GM23248 (cell line): ENCODE results near the gene USP32. TPM values are rescaled to one million over a fixed set of nuclear protein-coding genes. Genes with fewer than 3 reads are reported as not detected.

ENCODE experiments used
- DNase-seq: peaks from one replicate; pipeline ENCODE4 v3.0.0-alpha.2; 2015
- H2AFZ ChIP-seq: fragments of 200-600 bp; sonication (generic); 2 replicates; pipeline ENCODE4 v1.6.1; 2016; ENCODE audit warnings: antibody characterized with exemption
- H3F3A ChIP-seq: fragments of 200-600 bp; sonication (generic); 2 replicates; pipeline ENCODE4 v1.6.1; 2016; ENCODE audit warnings: mild to moderate bottlenecking, antibody characterized with exemption, mixed run types; ENCODE audit not compliant: insufficient read depth
- H3K27ac ChIP-seq: fragments of 200-600 bp; sonication (generic); 2 replicates; pipeline ENCODE4 v1.5.1; 2016; ENCODE audit warnings: mild to moderate bottlenecking
- H3K27me3 ChIP-seq: fragments of 200-600 bp; sonication (generic); replicated peaks from 2 replicates; pipeline ENCODE4 v1.6.1; 2016; ENCODE audit warnings: mild to moderate bottlenecking; ENCODE audit not compliant: insufficient read depth
- H3K36me3 ChIP-seq: fragments of 200-600 bp; sonication (generic); 2 replicates; pipeline ENCODE4 v1.6.1; 2016; ENCODE audit warnings: low read depth, mild to moderate bottlenecking
- H3K4me1 ChIP-seq: fragments of 200-600 bp; sonication (generic); 2 replicates; pipeline ENCODE4 v1.6.1; 2016; ENCODE audit warnings: mild to moderate bottlenecking; ENCODE audit not compliant: insufficient read depth
- H3K4me2 ChIP-seq: fragments of 200-600 bp; sonication (generic); one replicate; pipeline ENCODE4 v1.6.1; 2016; ENCODE audit warnings: mild to moderate bottlenecking; ENCODE audit not compliant: unreplicated experiment
- H3K4me3 ChIP-seq: fragments of 200-600 bp; sonication (generic); 2 replicates; pipeline ENCODE4 v1.5.1; 2016; ENCODE audit warnings: mild to moderate bottlenecking
- H3K79me2 ChIP-seq: fragments of 200-600 bp; sonication (generic); 2 replicates; pipeline ENCODE4 v1.6.1; 2016; ENCODE audit warnings: mild to moderate bottlenecking; ENCODE audit not compliant: insufficient read depth
- H3K9ac ChIP-seq: fragments of 200-600 bp; sonication (generic); 2 replicates; pipeline ENCODE4 v1.6.1; 2016; ENCODE audit warnings: mild to moderate bottlenecking
- H3K9me2 ChIP-seq: fragments of 200-600 bp; sonication (generic); 2 replicates; pipeline ENCODE4 v1.6.1; 2016; ENCODE audit warnings: mixed run types, mild to moderate bottlenecking, moderate library complexity; ENCODE audit not compliant: insufficient read depth
- H3K9me3 ChIP-seq: fragments of 200-600 bp; sonication (generic); one replicate; pipeline ENCODE4 v1.6.1; 2017; ENCODE audit warnings: low read depth
- H4K20me1 ChIP-seq: fragments of 200-600 bp; sonication (generic); 2 replicates; pipeline ENCODE4 v1.6.0; 2016; ENCODE audit not compliant: insufficient read depth
- EZH2 ChIP-seq: fragments of 200-600 bp; sonication (generic); IDR thresholded peaks from 2 replicates; pipeline ENCODE4 v1.6.1; 2018; ENCODE audit warnings: antibody characterized with exemption, mild to moderate bottlenecking; ENCODE audit not compliant: insufficient read depth, poor library complexity, severe bottlenecking
- EZH2phosphoT487 ChIP-seq: fragments of 200-600 bp; sonication (generic); IDR thresholded peaks from 2 replicates; pipeline ENCODE4 v1.6.1; 2018; ENCODE audit warnings: antibody characterized with exemption, moderate library complexity, mild to moderate bottlenecking, low read depth; ENCODE audit not compliant: insufficient read depth
- WGBS, 2 experiments: methylation state at CpG; one replicate each; pipeline ENCODE4 v1.1.6; 2015 to 2017; ENCODE audit warnings: low lambda C conversion rate in 2 of 2, low coverage in 1 of 2; ENCODE audit errors: missing lambda C conversion rate in 2 of 2; 5-methylcytosine and 5-hydroxymethylcytosine counted together
- in situ Hi-C: fragments of 300-500 bp; cut with MboI; formaldehyde crosslinking; loops from 2 replicates; pipeline ENCODE4 v1.15.0; 2020
- polyA plus RNA-seq: library from polyadenylated mRNA; unstranded; fragments of >200 nt; fragmentation: Nextera tagmentation; extraction: Ambion mirVana; gene quantifications from 2 replicates; pipeline ENCODE4 v1.2.1, GENCODE V29; 2016
- total RNA-seq: library from RNA; depleted of rRNA; stranded (reverse); fragments of >200 nt; shearing (Covaris generic); gene quantifications from 2 replicates; pipeline ENCODE4 v1.2.3, GENCODE V29; 2014

USP32 gene
- total and polyA plus RNA-seq, 2 experiments from 2014 or later, result 14.0 to 33.9 TPM

DNA sequence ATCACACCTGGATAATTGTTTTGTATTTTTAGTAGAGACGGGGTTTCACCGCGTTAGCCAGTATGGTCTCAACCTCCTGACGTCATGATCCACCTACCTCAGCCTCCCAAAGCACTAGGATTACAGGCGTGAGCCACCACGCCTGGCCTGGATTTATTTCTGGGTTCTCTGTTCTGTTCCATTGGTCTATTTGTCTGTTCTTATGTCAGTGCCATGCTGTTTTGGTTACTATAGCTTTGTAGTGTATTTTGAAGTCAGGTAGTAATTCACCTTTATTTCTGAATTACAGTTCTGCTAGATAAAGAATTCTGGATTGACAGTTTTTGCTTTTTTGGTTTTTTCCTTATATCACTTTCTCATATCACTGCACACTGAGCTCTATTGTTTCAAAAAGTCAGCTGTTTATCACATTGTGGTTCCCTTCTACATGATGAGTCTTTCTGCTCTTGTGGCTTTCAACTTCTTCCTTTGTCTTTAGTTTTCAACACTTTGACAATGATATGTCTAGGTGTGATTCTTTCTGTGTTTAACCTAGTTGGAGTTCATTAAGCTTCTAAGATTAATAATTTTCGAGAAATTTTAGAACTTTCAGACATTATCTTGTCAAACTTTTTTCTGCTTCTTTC, 144.0 kb downstream of the USP32 start:
- no peaks in the 10 kb centered on the region for H4K20me1 ChIP-seq
- peaks cover 50% of the 10 kb centered on the region for H3K36me3 ChIP-seq
- no peak overlapping the region for H3K9ac ChIP-seq
- no peaks in the 10 kb centered on the region for H3K9me3 ChIP-seq
- in situ Hi-C loops, result no loop called here
- H2AFZ ChIP-seq, result no peak overlapping the region
- no peak overlapping the region for H3K4me2 ChIP-seq
- no peak for DNase-seq
- no peaks in the 10 kb centered on the region; the same call in 1 of the 2 replicates for H3K4me1 ChIP-seq
- H3K4me3 ChIP-seq, result no peak overlapping the region
- WGBS, 2 experiments, result 96% methylated on average over 7 of the region's 7 CpGs
- no peaks in the 10 kb centered on the region for H3K9me2 ChIP-seq
- TF ChIP-seq EZH2phosphoT487, result no peak
- no peak for TF ChIP-seq EZH2
- no peak overlapping the region for H3K27ac ChIP-seq
- H3F3A ChIP-seq, result no peaks in the 10 kb centered on the region
- H3K27me3 ChIP-seq, result no peaks in the 10 kb centered on the region
- no peaks in the 10 kb centered on the region for H3K79me2 ChIP-seq

DNA sequence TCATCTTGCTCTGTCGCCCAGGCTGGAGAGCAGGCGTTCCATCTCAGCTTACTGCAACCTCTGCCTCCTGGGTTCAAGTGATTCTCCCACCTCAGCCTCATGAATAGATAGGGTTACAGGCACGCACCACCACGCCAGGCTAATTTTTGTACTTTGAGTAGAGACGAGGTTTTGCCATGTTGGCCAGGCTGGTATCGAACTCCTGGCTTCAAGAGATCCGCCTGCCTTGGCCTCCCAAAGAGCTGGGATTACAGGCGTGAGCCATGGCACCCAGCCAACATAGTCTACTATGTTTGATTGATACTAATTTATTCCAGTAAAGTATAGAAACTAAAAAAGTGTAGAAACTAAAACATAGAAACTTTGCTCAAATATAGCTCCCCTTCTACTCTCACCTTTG, 147.3 kb downstream of the USP32 start:
- H3F3A ChIP-seq, result no peaks in the 10 kb centered on the region
- no peak overlapping the region for H3K9ac ChIP-seq
- H3K27me3 ChIP-seq, result no peaks in the 10 kb centered on the region
- H3K4me2 ChIP-seq, result no peak overlapping the region
- no peak overlapping the region for H3K4me3 ChIP-seq
- TF ChIP-seq EZH2 (no peak), EZH2phosphoT487 (no peak)
- H3K9me3 ChIP-seq, result no peaks in the 10 kb centered on the region
- in situ Hi-C loops, result no loop called here
- H4K20me1 ChIP-seq, result no peaks in the 10 kb centered on the region
- peaks cover 26% of the 10 kb centered on the region; the same call in 1 of the 2 replicates for H3K36me3 ChIP-seq
- no peak overlapping the region for H3K27ac ChIP-seq
- H3K79me2 ChIP-seq, result no peaks in the 10 kb centered on the region
- no peaks in the 10 kb centered on the region for H3K9me2 ChIP-seq
- H2AFZ ChIP-seq, result no peak overlapping the region
- no peaks in the 10 kb centered on the region for H3K4me1 ChIP-seq
- DNase-seq, result no peak
- WGBS, 2 experiments, result 81 to 82% methylated on average over 8 of the region's 8 CpGs

DNA sequence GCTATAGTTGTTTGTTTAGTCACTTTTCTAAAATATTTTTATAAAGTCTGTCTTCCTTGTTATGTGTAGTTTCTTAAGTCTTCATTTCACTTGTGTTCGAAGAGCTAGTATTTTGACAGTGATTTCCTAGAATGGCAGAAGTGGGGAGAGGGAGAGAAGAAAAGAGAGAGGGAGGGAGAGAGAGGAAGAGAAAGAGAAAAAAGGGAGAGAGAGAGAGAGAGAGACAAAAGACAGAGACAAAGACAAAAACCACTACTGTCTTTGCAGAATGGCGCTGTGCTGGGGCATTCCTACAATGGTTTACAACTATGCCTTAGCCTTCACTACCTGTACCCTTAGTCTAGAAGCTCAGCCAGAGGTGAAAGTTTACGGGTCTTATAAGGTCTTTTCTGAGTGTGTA, 151.6 kb downstream of the USP32 start:
- Histone ChIP-seq H2AFZ (no peak overlapping the region), H3F3A (peaks cover 13% of the 10 kb centered on the region), H3K4me3 (no peak overlapping the region), H3K4me1 (no peaks in the 10 kb centered on the region), H4K20me1 (no peaks in the 10 kb centered on the region), H3K9me3 (no peaks in the 10 kb centered on the region), H3K9me2 (no peaks in the 10 kb centered on the region), H3K36me3 (peaks cover 10% of the 10 kb centered on the region), H3K4me2 (no peak overlapping the region), H3K79me2 (no peaks in the 10 kb centered on the region), H3K9ac (no peak overlapping the region), H3K27ac (no peak overlapping the region), H3K27me3 (no peaks in the 10 kb centered on the region)
- in situ Hi-C loops, result no loop called here
- TF ChIP-seq EZH2 (no peak), EZH2phosphoT487 (no peak)
- WGBS, 2 experiments, result 95 to 97% methylated on average over 3 of the region's 3 CpGs
- no peak for DNase-seq

DNA sequence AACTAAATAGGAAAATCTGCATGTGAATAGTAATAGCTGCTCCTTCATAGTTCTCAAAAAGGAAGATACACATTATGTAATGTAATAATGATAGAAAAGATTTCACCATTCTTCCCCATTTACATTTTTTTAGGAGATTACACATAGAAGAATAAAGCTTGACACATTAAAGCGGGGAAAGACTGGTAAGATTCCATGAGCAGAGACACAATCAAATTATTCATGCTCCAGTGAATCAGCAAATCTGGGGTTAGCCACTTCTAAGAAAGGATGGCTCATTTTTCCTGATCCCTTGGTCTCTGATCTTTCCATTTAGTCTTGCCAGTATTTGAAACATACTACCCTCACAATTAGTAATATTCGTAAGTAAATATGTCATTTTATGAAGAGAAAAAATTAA, 160.2 kb downstream of the USP32 start:
- in situ Hi-C loops, result no loop called here

More for the DNA sequence above, 160.2 kb downstream of the USP32 start:
- H3K4me1 ChIP-seq, result peaks cover 21% of the 10 kb centered on the region
- H3K4me2 ChIP-seq, result peak overlapping the region; percentile 66
- 0 out of 2 replicates have a peak overlapping the region, but pooled peaks have one; percentile 7 for H3K4me3 ChIP-seq
- H3K9me2 ChIP-seq, result no peaks in the 10 kb centered on the region
- H3K9ac ChIP-seq, result peak overlapping the region; percentile 46
- H3K27ac ChIP-seq, result peak overlapping the region; percentile 79
- H3K27me3 ChIP-seq, result no peaks in the 10 kb centered on the region
- H3K9me3 ChIP-seq, result no peaks in the 10 kb centered on the region
- no peak for TF ChIP-seq EZH2
- TF ChIP-seq EZH2phosphoT487, result no peak
- no peaks in the 10 kb centered on the region for H4K20me1 ChIP-seq
- peaks cover 12% of the 10 kb centered on the region for H3K36me3 ChIP-seq
- 11 to 16% methylated on average over 2 of the region's 2 CpGs for WGBS, 2 experiments
- H3K79me2 ChIP-seq, result no peaks in the 10 kb centered on the region
- no peak overlapping the region for H2AFZ ChIP-seq
- DNase-seq, result peak; percentile 90
- peaks cover 54% of the 10 kb centered on the region for H3F3A ChIP-seq
